A549 (cell line): ENCODE results near the gene CDC14B.

Experiments used
- CTCF ChIP-seq: fragments of >200 bp; sonication (Bioruptor Twin); formaldehyde crosslinking; IDR thresholded peaks from 3 replicates; pipeline ENCODE4 v1.5.1; 2016
- JUN ChIP-seq, 2 experiments: fragments of >200 bp; sonication (Bioruptor Twin); formaldehyde crosslinking; IDR thresholded peaks; 2 replicates in 1 of 2; 3 replicates in 1 of 2; pipeline ENCODE4 v1.6.1; 2016 to 2017
- USF2 ChIP-seq: fragments of 450-650 bp; IDR thresholded peaks from 2 replicates; pipeline ENCODE4 v1.6.1; 2014; ENCODE audit warnings: antibody characterized with exemption

- no peak for TF ChIP-seq USF2
- no peak for TF ChIP-seq CTCF
- no peak for TF ChIP-seq JUN (IDR thresholded peaks at IDR 0.05)
These were observed 107.4 kb downstream of the CDC14B start for GRCh38 chr9:96512240-96512639.
